Fibroblast of lung (primary cell): ENCODE measurements around the gene MXI1. TPM values are rescaled to one million over a fixed set of nuclear protein-coding genes. Genes with fewer than 3 reads are reported as not detected.

Experiments
- DNase-seq, 2 donors: peaks; one replicate each; pipeline versions ENCODE4 v3.0.0 to v3.0.0-alpha.2; 2010; ENCODE audit warnings: low read depth in 2 of 2
- H2AFZ ChIP-seq: 2 replicates; pipeline ENCODE4 v1.5.1; 2012; ENCODE audit warnings: low read length, control low read depth, inconsistent platforms
- H3K27ac ChIP-seq: 2 replicates; pipeline ENCODE4 v1.5.1; 2011; ENCODE audit warnings: low read length, control low read depth; ENCODE audit not compliant: insufficient read depth
- H3K27me3 ChIP-seq: 2 replicates; pipeline ENCODE4 v1.5.1; 2011; ENCODE audit warnings: mild to moderate bottlenecking, low read length; ENCODE audit not compliant: control insufficient read depth, insufficient read depth
- H3K36me3 ChIP-seq: 2 replicates; pipeline ENCODE4 v1.5.1; 2011; ENCODE audit warnings: low read length; ENCODE audit not compliant: control insufficient read depth, insufficient read depth
- H3K4me1 ChIP-seq: 2 replicates; pipeline ENCODE4 v1.5.1; 2011; ENCODE audit warnings: low read length; ENCODE audit not compliant: control insufficient read depth, insufficient read depth; ENCODE audit errors: extremely low read depth
- H3K4me2 ChIP-seq: 2 replicates; pipeline ENCODE4 v1.5.1; 2011; ENCODE audit warnings: low read length, control low read depth; ENCODE audit not compliant: insufficient read depth; ENCODE audit errors: extremely low read depth
- H3K4me3 ChIP-seq, 4 experiments: fragments of 200-600 bp in 1 of 4; sonication (generic) in 1 of 4; replicated peaks in 1 of 4; 2 replicates each; pipeline ENCODE4 v1.5.1; 2011 to 2016; ENCODE audit warnings: low read length in 4 of 4, low read depth in 3 of 4, mild to moderate bottlenecking in 3 of 4, control low read depth in 2 of 4, inconsistent platforms in 1 of 4, mixed read lengths in 1 of 4; ENCODE audit not compliant: insufficient read depth in 1 of 4; ENCODE audit errors: control extremely low read depth in 1 of 4
- H3K79me2 ChIP-seq: 2 replicates; pipeline ENCODE4 v1.5.1; 2012; ENCODE audit warnings: mild to moderate bottlenecking, low read length, inconsistent platforms; ENCODE audit not compliant: control insufficient read depth, insufficient read depth
- H3K9ac ChIP-seq: 2 replicates; pipeline ENCODE4 v1.5.1; 2011; ENCODE audit warnings: mild to moderate bottlenecking, low read length, control low read depth; ENCODE audit not compliant: insufficient read depth
- H3K9me3 ChIP-seq: 2 replicates; pipeline ENCODE4 v1.5.1; 2012; ENCODE audit warnings: low read depth, low read length; ENCODE audit not compliant: control insufficient read depth, insufficient read depth
- H4K20me1 ChIP-seq: 2 replicates; pipeline ENCODE4 v1.5.1; 2011; ENCODE audit warnings: low read length; ENCODE audit not compliant: control insufficient read depth, insufficient read depth; ENCODE audit errors: extremely low read depth
- EZH2 ChIP-seq: IDR thresholded peaks from 2 replicates; pipeline ENCODE4 v1.5.1; 2012; ENCODE audit warnings: low read length, control low read depth, mild to moderate bottlenecking; ENCODE audit errors: missing control alignments
- polyA plus RNA-seq, 2 donors: library from polyadenylated mRNA; depleted of rRNA in 1 of 2; stranded (reverse) in 1 of 2; unstranded in 1 of 2; fragments of >200 nt; gene quantifications; 2 replicates each; pipeline ENCODE4 v1.2.1, GENCODE V29; 2011 to 2012; ENCODE audit warnings: missing spikeins in 1 of 2
- total RNA-seq: library from RNA; depleted of rRNA; stranded (reverse); fragments of >200 nt; gene quantifications from 2 replicates; pipeline ENCODE4 v1.2.1, GENCODE V29; 2014
- TF ChIP-seq, protein P1 (sequence below), 2 donors: IDR thresholded peaks in 1 of 2; conservative IDR thresholded peaks in 1 of 2; 1 replicate in 1 of 2; 2 replicates in 1 of 2; pipeline ENCODE4 v1.5.1; 2011 to 2012; ENCODE audit warnings: low read length in 2 of 2, control low read depth in 1 of 2, inconsistent platforms in 1 of 2, low read depth in 1 of 2, mild to moderate bottlenecking in 1 of 2

Gene MXI1
- total and polyA plus RNA-seq, 2 donors (not counting 1 experiment from before 2014, with no cell fraction given), result 18.7 to 40.1 TPM

DNA sequence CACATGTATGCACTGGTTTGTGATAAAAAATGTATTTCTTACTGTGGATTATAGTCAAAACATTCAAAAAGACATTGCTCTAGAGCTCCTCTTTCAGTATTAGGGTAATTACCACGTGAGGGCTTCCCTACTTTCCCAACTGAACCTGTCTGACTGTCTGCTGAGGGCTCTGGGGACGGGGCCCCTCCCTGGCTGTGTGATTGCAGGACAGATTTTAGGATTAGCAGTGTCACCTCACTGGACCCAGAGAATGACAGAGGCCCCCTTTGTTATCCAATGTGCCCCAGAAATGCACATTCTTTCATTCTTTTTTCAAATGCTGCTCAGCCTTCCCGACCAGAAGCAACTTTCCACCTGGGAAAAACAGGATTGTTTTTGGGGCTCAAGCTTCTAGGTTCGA is 43.6 kb upstream of the MXI1 start:
- H3K27me3 ChIP-seq, result peaks cover 23% of the 10 kb centered on the region
- H3K36me3 ChIP-seq, result no peaks in the 10 kb centered on the region

DNA sequence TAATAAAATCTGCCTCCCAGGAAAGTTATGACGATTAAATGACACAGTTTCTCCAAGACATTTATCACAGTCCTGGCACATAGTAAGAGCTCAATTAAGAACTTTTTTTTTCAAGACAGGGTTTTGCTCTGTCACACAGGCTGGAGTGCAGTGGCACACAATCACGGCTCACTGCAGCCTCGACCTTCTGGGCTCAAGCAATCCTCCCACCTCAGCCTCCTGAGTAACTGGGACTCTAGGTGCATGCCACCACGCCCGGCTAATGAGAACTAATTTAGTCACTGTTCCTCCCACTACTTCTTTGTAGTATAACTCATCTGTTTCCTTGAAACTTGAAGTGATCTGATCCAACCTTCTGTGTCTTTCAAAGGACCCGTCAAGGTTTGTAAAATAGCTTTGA is 42.2 kb upstream of the MXI1 start:
- no peak for DNase-seq
- no peak overlapping the region for H2AFZ ChIP-seq
- no peaks in the 10 kb centered on the region for H3K4me1 ChIP-seq
- no peak overlapping the region for H3K9ac ChIP-seq
- TF ChIP-seq, protein P1, sequence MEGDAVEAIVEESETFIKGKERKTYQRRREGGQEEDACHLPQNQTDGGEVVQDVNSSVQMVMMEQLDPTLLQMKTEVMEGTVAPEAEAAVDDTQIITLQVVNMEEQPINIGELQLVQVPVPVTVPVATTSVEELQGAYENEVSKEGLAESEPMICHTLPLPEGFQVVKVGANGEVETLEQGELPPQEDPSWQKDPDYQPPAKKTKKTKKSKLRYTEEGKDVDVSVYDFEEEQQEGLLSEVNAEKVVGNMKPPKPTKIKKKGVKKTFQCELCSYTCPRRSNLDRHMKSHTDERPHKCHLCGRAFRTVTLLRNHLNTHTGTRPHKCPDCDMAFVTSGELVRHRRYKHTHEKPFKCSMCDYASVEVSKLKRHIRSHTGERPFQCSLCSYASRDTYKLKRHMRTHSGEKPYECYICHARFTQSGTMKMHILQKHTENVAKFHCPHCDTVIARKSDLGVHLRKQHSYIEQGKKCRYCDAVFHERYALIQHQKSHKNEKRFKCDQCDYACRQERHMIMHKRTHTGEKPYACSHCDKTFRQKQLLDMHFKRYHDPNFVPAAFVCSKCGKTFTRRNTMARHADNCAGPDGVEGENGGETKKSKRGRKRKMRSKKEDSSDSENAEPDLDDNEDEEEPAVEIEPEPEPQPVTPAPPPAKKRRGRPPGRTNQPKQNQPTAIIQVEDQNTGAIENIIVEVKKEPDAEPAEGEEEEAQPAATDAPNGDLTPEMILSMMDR (conservative IDR thresholded peaks at IDR 0.05 in 1 of 2, IDR thresholded peaks at IDR 0.05 in 1 of 2; ENCODE audit: low read depth in 1 of 2, low read length in 2 of 2), result no peak
- TF ChIP-seq EZH2, result no peak
- no peak overlapping the region for H3K27ac ChIP-seq
- H3K27me3 ChIP-seq, result peaks cover 32% of the 10 kb centered on the region
- H4K20me1 ChIP-seq, result no peaks in the 10 kb centered on the region
- no peak overlapping the region for H3K4me3 ChIP-seq
- H3K79me2 ChIP-seq, result no peaks in the 10 kb centered on the region
- H3K9me3 ChIP-seq, result no peaks in the 10 kb centered on the region
- no peak overlapping the region for H3K4me2 ChIP-seq
- H3K36me3 ChIP-seq, result no peaks in the 10 kb centered on the region

More for the DNA sequence above, 43.6 kb upstream of the MXI1 start:
- H2AFZ ChIP-seq, result no peak overlapping the region
- H3K4me2 ChIP-seq, result no peak overlapping the region
- no peak overlapping the region for H3K4me3 ChIP-seq
- H3K9ac ChIP-seq, result no peak overlapping the region
- no peaks in the 10 kb centered on the region for H4K20me1 ChIP-seq
- no peaks in the 10 kb centered on the region for H3K79me2 ChIP-seq
- no peak overlapping the region for H3K27ac ChIP-seq
- no peaks in the 10 kb centered on the region for H3K9me3 ChIP-seq
- DNase-seq, result no peak
- no peak for TF ChIP-seq EZH2
- TF ChIP-seq, protein P1 (conservative IDR thresholded peaks at IDR 0.05 in 1 of 2, IDR thresholded peaks at IDR 0.05 in 1 of 2; ENCODE audit: low read depth in 1 of 2, low read length in 2 of 2), result no peak
- H3K4me1 ChIP-seq, result no peaks in the 10 kb centered on the region

DNA sequence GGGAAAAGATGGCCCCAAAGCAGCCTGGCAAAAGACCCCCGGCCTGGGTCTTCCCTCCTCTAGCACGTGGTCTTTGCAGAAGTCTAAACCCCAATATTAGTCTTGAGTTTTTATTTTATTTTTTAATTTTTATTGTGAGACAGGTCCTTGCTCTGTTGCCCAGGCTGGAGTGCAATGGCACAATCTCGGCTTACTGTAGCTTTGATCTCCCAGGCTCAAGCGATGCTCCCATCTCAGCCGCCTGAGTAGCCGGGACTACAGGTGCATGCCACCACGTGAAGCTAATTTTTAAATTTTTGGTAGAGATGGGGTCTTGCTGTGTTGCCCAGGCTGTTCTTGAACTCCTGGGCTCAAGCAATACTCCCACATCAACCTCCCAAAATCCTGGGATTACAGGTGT is 40.3 kb upstream of the MXI1 start:
- Histone ChIP-seq H3K27ac (no peak overlapping the region), H3K4me3 (no peak overlapping the region), H2AFZ (no peak overlapping the region), H3K9ac (no peak overlapping the region), H3K4me1 (no peaks in the 10 kb centered on the region), H3K27me3 (peaks cover 37% of the 10 kb centered on the region), H4K20me1 (no peaks in the 10 kb centered on the region), H3K36me3 (no peaks in the 10 kb centered on the region), H3K79me2 (no peaks in the 10 kb centered on the region), H3K9me3 (no peaks in the 10 kb centered on the region), H3K4me2 (no peak overlapping the region)
- TF ChIP-seq, protein P1 (conservative IDR thresholded peaks at IDR 0.05 in 1 of 2, IDR thresholded peaks at IDR 0.05 in 1 of 2; ENCODE audit: low read depth in 1 of 2, low read length in 2 of 2), result no peak
- no peak for TF ChIP-seq EZH2
- DNase-seq, result no peak
